GM23338 (cell line): ENCODE measurements around the gene IL1RL1. TPM values are rescaled to one million over a fixed set of nuclear protein-coding genes. Genes with fewer than 3 reads are reported as not detected.

Source experiments
- ATAC-seq: fragments of 200-7000 bp; cut with Tn5 transposase; 3 replicates; pipeline ENCODE4 v1.9.1; 2020
- DNase-seq: peaks from one replicate; pipeline ENCODE4 v3.0.0-alpha.2; 2015; ENCODE audit warnings: low spot score
- H2AFZ ChIP-seq: fragments of 200-600 bp; sonication (generic); 2 replicates; pipeline ENCODE4 v1.8.0; 2016; ENCODE audit warnings: antibody characterized with exemption, mild to moderate bottlenecking, moderate library complexity
- H3F3A ChIP-seq: fragments of 200-600 bp; sonication (generic); replicated peaks from 2 replicates; pipeline ENCODE4 v1.8.0; 2017; ENCODE audit warnings: antibody characterized with exemption, mixed run types, low read depth
- H3K27ac ChIP-seq: fragments of 200-600 bp; sonication (generic); 2 replicates; pipeline ENCODE4 v1.6.1; 2016; ENCODE audit warnings: low read depth
- H3K27me3 ChIP-seq: fragments of 200-600 bp; sonication (generic); 2 replicates; pipeline ENCODE4 v1.8.0; 2016; ENCODE audit warnings: mild to moderate bottlenecking, mixed run types, moderate library complexity; ENCODE audit not compliant: insufficient read depth
- H3K36me3 ChIP-seq: fragments of 200-600 bp; sonication (generic); 2 replicates; pipeline ENCODE4 v1.8.0; 2016; ENCODE audit warnings: mild to moderate bottlenecking; ENCODE audit not compliant: insufficient read depth
- H3K4me1 ChIP-seq: fragments of 200-600 bp; sonication (generic); 2 replicates; pipeline ENCODE4 v1.8.0; 2016; ENCODE audit warnings: mild to moderate bottlenecking, moderate library complexity; ENCODE audit not compliant: insufficient read depth
- H3K4me2 ChIP-seq: fragments of 200-600 bp; sonication (generic); 2 replicates; pipeline ENCODE4 v1.7.1; 2017; ENCODE audit warnings: mixed run types
- H3K4me3 ChIP-seq: fragments of 200-600 bp; sonication (generic); 2 replicates; pipeline ENCODE4 v1.6.1; 2016; ENCODE audit warnings: mixed run types
- H3K79me2 ChIP-seq: fragments of 200-600 bp; sonication (generic); replicated peaks from 2 replicates; pipeline ENCODE4 v1.8.0; 2017; ENCODE audit warnings: mild to moderate bottlenecking; ENCODE audit not compliant: insufficient read depth
- H3K9me2 ChIP-seq: fragments of 200-600 bp; sonication (generic); 2 replicates; pipeline ENCODE4 v1.8.0; 2017; ENCODE audit not compliant: insufficient read depth
- H4K20me1 ChIP-seq: fragments of 200-600 bp; sonication (generic); replicated peaks from 2 replicates; pipeline ENCODE4 v1.8.0; 2017; ENCODE audit warnings: mild to moderate bottlenecking; ENCODE audit not compliant: insufficient read depth
- H3K27ac Mint-ChIP-seq: 2 replicates; pipeline ENCODE4 v1.8.0; 2020; ENCODE audit warnings: inconsistent platforms, mild to moderate bottlenecking, moderate library complexity, mixed read lengths
- H3K27me3 Mint-ChIP-seq: 3 replicates; pipeline ENCODE4 v1.8.0; 2022; ENCODE audit warnings: low read depth, mild to moderate bottlenecking, moderate library complexity, mixed read lengths, inconsistent platforms; ENCODE audit not compliant: insufficient read depth, poor library complexity
- H3K36me3 Mint-ChIP-seq: 3 replicates; pipeline ENCODE4 v1.8.0; 2021; ENCODE audit warnings: low read depth, mild to moderate bottlenecking, inconsistent platforms, moderate library complexity, mixed read lengths
- H3K4me1 Mint-ChIP-seq: 3 replicates; pipeline ENCODE4 v1.8.0; 2020; ENCODE audit warnings: mild to moderate bottlenecking, inconsistent platforms, mixed read lengths
- H3K4me3 Mint-ChIP-seq: 3 replicates; pipeline ENCODE4 v1.8.0; 2021; ENCODE audit warnings: moderate library complexity, mild to moderate bottlenecking, inconsistent platforms, mixed read lengths
- H3K9me3 Mint-ChIP-seq: 3 replicates; pipeline ENCODE4 v1.8.0; 2020; ENCODE audit warnings: moderate library complexity, mild to moderate bottlenecking, inconsistent platforms, mixed read lengths
- EZH2phosphoT487 ChIP-seq: fragments of 200-600 bp; sonication (generic); IDR thresholded peaks from one replicate; pipeline ENCODE4 v1.8.1; 2018; ENCODE audit warnings: antibody characterized with exemption; ENCODE audit not compliant: unreplicated experiment
- JUNB ChIP-seq: IDR thresholded peaks from one replicate; pipeline ENCODE4 v1.6.1; 2016; ENCODE audit warnings: antibody characterized with exemption; ENCODE audit not compliant: unreplicated experiment
- POLR2AphosphoS5 ChIP-seq: IDR thresholded peaks from 2 replicates; pipeline ENCODE4 v1.6.1; 2016; ENCODE audit warnings: antibody characterized with exemption, low read depth
- STAT1 ChIP-seq: IDR thresholded peaks from one replicate; pipeline ENCODE4 v1.6.1; 2016; ENCODE audit warnings: antibody characterized with exemption; ENCODE audit not compliant: unreplicated experiment
- ZNF331 ChIP-seq: fragments of 250-450 bp; sonication (Bioruptor Pico); IDR thresholded peaks from 2 replicates; pipeline ENCODE4 v1.5.0; 2020; ENCODE audit warnings: low read depth, mild to moderate bottlenecking, moderate library complexity
- polyA plus RNA-seq: library from polyadenylated mRNA; unstranded; fragments of >200 nt; fragmentation: Nextera tagmentation; extraction: Ambion mirVana; gene quantifications from 2 replicates; pipeline ENCODE4 v1.2.1, GENCODE V29; 2016
- total RNA-seq: library from RNA; depleted of rRNA; stranded (reverse); fragments of >200 nt; shearing (Covaris generic); gene quantifications from 2 replicates; pipeline ENCODE4 v1.2.3, GENCODE V29; 2014
- TF ChIP-seq, protein P1 (sequence below): IDR thresholded peaks from one replicate; pipeline ENCODE4 v1.6.1; 2018; ENCODE audit warnings: antibody characterized with exemption; ENCODE audit not compliant: unreplicated experiment
- TF ChIP-seq, protein P2 (sequence below): IDR thresholded peaks from 2 replicates; pipeline ENCODE4 v1.6.1; 2016; ENCODE audit warnings: antibody characterized with exemption
- TF ChIP-seq, protein P3 (sequence below): fragments of 250-450 bp; sonication (Bioruptor Pico); IDR thresholded peaks from 2 replicates; pipeline ENCODE4 v1.5.0; 2020; ENCODE audit warnings: mild to moderate bottlenecking, moderate library complexity
- TF ChIP-seq, protein P4 (sequence below), 2 experiments: fragments of 200-600 bp in 1 of 2; sonication (generic) in 1 of 2; conservative IDR thresholded peaks; 2 replicates each; pipeline versions ENCODE4 v1.5.1 to v1.6.1; 2016 to 2017; ENCODE audit warnings: antibody characterized with exemption in 2 of 2, low read depth in 2 of 2, mild to moderate bottlenecking in 2 of 2, moderate library complexity in 1 of 2

Gene IL1RL1
- total and polyA plus RNA-seq, 2 experiments from 2014 or later, result not detected

DNA sequence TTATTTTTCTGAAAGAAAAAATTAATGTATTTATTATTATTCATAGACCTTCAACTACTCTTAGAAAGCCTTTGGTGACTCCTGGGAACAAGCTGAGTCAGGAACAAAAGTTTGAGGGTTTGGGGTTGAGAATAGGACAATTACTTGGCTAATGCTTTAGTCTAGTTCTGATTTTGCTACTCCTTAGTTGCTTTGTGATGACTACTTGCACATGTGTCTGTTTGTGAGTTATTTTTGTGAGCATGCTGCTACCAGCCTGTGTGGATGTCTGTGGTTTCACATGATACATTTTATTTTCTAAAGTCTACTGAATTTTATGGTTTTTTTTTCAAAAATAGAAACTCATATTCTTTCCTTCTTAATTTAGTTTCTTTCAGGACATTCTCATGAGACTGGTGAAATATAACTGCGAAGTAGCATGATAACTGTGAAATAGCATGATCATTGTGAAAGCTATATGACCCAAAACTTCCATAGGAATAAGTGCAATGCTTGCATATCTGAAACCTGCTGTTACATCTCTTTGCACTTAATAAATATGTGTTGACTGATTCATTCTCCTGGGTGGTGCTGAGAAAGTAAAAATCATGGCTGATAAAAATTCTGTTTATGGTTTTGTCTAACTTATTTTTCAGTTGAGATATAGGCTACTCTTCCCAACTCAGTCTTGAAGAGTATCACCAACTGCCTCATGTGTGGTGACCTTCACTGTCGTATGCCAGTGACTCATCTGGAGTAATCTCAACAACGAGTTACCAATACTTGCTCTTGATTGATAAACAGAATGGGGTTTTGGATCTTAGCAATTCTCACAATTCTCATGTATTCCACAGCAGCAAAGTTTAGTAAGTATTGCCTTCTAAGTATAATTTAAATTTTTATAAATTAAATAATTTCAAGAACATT, 26.4 kb downstream of the IL1RL1 start:
- H3K27ac Mint-ChIP-seq, result no peak overlapping the region
- no peaks in the 10 kb centered on the region for H3K4me1 Mint-ChIP-seq
- Histone ChIP-seq H3K4me1 (no peaks in the 10 kb centered on the region), H3K36me3 (no peaks in the 10 kb centered on the region), H2AFZ (no peak overlapping the region), H3F3A (no peaks in the 10 kb centered on the region), H3K27ac (no peak overlapping the region), H3K4me2 (no peak overlapping the region), H4K20me1 (no peaks in the 10 kb centered on the region), H3K4me3 (no peak overlapping the region), H3K79me2 (no peaks in the 10 kb centered on the region), H3K9me2 (no peaks in the 10 kb centered on the region), H3K27me3 (no peaks in the 10 kb centered on the region)
- DNase-seq (no peak), ATAC-seq (no peak)
- H3K9me3 Mint-ChIP-seq, result no peaks in the 10 kb centered on the region
- TF ChIP-seq EZH2phosphoT487 (no peak), STAT1 (no peak), ZNF331 (CRISPR knock-in tag) (no peak), POLR2AphosphoS5 (no peak), JUNB (no peak)
- TF ChIP-seq, protein P1, sequence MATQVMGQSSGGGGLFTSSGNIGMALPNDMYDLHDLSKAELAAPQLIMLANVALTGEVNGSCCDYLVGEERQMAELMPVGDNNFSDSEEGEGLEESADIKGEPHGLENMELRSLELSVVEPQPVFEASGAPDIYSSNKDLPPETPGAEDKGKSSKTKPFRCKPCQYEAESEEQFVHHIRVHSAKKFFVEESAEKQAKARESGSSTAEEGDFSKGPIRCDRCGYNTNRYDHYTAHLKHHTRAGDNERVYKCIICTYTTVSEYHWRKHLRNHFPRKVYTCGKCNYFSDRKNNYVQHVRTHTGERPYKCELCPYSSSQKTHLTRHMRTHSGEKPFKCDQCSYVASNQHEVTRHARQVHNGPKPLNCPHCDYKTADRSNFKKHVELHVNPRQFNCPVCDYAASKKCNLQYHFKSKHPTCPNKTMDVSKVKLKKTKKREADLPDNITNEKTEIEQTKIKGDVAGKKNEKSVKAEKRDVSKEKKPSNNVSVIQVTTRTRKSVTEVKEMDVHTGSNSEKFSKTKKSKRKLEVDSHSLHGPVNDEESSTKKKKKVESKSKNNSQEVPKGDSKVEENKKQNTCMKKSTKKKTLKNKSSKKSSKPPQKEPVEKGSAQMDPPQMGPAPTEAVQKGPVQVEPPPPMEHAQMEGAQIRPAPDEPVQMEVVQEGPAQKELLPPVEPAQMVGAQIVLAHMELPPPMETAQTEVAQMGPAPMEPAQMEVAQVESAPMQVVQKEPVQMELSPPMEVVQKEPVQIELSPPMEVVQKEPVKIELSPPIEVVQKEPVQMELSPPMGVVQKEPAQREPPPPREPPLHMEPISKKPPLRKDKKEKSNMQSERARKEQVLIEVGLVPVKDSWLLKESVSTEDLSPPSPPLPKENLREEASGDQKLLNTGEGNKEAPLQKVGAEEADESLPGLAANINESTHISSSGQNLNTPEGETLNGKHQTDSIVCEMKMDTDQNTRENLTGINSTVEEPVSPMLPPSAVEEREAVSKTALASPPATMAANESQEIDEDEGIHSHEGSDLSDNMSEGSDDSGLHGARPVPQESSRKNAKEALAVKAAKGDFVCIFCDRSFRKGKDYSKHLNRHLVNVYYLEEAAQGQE, result no peak
- TF ChIP-seq, protein P2, sequence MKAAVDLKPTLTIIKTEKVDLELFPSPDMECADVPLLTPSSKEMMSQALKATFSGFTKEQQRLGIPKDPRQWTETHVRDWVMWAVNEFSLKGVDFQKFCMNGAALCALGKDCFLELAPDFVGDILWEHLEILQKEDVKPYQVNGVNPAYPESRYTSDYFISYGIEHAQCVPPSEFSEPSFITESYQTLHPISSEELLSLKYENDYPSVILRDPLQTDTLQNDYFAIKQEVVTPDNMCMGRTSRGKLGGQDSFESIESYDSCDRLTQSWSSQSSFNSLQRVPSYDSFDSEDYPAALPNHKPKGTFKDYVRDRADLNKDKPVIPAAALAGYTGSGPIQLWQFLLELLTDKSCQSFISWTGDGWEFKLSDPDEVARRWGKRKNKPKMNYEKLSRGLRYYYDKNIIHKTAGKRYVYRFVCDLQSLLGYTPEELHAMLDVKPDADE, result no peak
- TF ChIP-seq, protein P3, sequence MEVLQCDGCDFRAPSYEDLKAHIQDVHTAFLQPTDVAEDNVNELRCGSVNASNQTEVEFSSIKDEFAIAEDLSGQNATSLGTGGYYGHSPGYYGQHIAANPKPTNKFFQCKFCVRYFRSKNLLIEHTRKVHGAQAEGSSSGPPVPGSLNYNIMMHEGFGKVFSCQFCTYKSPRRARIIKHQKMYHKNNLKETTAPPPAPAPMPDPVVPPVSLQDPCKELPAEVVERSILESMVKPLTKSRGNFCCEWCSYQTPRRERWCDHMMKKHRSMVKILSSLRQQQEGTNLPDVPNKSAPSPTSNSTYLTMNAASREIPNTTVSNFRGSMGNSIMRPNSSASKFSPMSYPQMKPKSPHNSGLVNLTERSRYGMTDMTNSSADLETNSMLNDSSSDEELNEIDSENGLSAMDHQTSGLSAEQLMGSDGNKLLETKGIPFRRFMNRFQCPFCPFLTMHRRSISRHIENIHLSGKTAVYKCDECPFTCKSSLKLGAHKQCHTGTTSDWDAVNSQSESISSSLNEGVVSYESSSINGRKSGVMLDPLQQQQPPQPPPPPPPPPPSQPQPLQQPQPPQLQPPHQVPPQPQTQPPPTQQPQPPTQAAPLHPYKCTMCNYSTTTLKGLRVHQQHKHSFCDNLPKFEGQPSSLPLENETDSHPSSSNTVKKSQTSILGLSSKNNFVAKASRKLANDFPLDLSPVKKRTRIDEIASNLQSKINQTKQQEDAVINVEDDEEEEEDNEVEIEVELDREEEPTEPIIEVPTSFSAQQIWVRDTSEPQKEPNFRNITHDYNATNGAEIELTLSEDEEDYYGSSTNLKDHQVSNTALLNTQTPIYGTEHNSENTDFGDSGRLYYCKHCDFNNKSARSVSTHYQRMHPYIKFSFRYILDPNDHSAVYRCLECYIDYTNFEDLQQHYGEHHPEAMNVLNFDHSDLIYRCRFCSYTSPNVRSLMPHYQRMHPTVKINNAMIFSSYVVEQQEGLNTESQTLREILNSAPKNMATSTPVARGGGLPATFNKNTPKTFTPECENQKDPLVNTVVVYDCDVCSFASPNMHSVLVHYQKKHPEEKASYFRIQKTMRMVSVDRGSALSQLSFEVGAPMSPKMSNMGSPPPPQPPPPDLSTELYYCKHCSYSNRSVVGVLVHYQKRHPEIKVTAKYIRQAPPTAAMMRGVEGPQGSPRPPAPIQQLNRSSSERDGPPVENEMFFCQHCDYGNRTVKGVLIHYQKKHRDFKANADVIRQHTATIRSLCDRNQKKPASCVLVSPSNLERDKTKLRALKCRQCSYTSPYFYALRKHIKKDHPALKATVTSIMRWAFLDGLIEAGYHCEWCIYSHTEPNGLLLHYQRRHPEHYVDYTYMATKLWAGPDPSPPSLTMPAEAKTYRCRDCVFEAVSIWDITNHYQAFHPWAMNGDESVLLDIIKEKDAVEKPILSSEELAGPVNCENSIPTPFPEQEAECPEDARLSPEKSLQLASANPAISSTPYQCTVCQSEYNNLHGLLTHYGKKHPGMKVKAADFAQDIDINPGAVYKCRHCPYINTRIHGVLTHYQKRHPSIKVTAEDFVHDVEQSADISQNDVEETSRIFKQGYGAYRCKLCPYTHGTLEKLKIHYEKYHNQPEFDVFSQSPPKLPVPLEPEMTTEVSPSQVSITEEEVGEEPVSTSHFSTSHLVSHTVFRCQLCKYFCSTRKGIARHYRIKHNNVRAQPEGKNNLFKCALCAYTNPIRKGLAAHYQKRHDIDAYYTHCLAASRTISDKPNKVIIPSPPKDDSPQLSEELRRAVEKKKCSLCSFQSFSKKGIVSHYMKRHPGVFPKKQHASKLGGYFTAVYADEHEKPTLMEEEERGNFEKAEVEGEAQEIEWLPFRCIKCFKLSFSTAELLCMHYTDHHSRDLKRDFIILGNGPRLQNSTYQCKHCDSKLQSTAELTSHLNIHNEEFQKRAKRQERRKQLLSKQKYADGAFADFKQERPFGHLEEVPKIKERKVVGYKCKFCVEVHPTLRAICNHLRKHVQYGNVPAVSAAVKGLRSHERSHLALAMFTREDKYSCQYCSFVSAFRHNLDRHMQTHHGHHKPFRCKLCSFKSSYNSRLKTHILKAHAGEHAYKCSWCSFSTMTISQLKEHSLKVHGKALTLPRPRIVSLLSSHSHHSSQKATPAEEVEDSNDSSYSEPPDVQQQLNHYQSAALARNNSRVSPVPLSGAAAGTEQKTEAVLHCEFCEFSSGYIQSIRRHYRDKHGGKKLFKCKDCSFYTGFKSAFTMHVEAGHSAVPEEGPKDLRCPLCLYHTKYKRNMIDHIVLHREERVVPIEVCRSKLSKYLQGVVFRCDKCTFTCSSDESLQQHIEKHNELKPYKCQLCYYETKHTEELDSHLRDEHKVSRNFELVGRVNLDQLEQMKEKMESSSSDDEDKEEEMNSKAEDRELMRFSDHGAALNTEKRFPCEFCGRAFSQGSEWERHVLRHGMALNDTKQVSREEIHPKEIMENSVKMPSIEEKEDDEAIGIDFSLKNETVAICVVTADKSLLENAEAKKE (CRISPR knock-in tag), result no peak
- TF ChIP-seq, protein P4, sequence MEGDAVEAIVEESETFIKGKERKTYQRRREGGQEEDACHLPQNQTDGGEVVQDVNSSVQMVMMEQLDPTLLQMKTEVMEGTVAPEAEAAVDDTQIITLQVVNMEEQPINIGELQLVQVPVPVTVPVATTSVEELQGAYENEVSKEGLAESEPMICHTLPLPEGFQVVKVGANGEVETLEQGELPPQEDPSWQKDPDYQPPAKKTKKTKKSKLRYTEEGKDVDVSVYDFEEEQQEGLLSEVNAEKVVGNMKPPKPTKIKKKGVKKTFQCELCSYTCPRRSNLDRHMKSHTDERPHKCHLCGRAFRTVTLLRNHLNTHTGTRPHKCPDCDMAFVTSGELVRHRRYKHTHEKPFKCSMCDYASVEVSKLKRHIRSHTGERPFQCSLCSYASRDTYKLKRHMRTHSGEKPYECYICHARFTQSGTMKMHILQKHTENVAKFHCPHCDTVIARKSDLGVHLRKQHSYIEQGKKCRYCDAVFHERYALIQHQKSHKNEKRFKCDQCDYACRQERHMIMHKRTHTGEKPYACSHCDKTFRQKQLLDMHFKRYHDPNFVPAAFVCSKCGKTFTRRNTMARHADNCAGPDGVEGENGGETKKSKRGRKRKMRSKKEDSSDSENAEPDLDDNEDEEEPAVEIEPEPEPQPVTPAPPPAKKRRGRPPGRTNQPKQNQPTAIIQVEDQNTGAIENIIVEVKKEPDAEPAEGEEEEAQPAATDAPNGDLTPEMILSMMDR (conservative IDR thresholded peaks at IDR 0.05; ENCODE audit: low read depth in 2 of 2), result no peak
- H3K36me3 Mint-ChIP-seq, result no peaks in the 10 kb centered on the region
- no peak overlapping the region for H3K4me3 Mint-ChIP-seq
- no peaks in the 10 kb centered on the region for H3K27me3 Mint-ChIP-seq
